GM13976 (cell line): ENCODE data around the gene F2RL3.

Source experiments
- DNase-seq: peaks from one replicate; pipeline ENCODE4 v3.0.0; 2012; ENCODE audit warnings: low spot score
- in situ Hi-C: fragments of 300-500 bp; cut with MboI; formaldehyde crosslinking; loops from one replicate; pipeline ENCODE4 v1.12.0; 2022; ENCODE audit warnings: low sequenced_read_pairs, mixed read lengths, inconsistent platforms; ENCODE audit not compliant: unreplicated experiment
- TF ChIP-seq, protein P1 (sequence below): IDR thresholded peaks from 2 replicates; pipeline ENCODE4 v1.5.1; 2012; ENCODE audit warnings: borderline replicate concordance, mild to moderate bottlenecking; ENCODE audit not compliant: insufficient read depth; ENCODE audit errors: extremely low read depth, missing control alignments, control extremely low read depth

The F2RL3 gene

DNA sequence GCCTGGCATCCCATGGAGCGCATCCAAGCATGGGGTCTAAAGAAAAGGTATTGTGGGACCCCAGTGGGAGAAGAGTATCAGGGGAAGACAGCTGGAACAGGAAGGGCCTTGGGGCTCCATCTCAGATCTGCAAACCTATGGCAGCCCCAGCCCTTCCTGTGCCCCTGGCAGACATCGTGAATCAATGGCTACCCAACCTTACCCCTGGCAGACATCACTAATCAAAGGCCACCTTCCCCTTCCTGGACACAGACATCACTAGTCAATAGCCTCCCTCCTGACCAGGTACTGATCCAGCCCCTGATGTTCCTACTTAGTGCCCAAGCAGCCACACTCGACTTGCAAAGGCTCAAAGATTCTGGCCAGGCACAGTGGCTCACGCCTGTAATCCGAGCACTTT is 15.8 kb downstream of the F2RL3 start:
- no peak for DNase-seq
- TF ChIP-seq, protein P1, sequence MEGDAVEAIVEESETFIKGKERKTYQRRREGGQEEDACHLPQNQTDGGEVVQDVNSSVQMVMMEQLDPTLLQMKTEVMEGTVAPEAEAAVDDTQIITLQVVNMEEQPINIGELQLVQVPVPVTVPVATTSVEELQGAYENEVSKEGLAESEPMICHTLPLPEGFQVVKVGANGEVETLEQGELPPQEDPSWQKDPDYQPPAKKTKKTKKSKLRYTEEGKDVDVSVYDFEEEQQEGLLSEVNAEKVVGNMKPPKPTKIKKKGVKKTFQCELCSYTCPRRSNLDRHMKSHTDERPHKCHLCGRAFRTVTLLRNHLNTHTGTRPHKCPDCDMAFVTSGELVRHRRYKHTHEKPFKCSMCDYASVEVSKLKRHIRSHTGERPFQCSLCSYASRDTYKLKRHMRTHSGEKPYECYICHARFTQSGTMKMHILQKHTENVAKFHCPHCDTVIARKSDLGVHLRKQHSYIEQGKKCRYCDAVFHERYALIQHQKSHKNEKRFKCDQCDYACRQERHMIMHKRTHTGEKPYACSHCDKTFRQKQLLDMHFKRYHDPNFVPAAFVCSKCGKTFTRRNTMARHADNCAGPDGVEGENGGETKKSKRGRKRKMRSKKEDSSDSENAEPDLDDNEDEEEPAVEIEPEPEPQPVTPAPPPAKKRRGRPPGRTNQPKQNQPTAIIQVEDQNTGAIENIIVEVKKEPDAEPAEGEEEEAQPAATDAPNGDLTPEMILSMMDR = no peak
- in situ Hi-C loops = no loop called here

DNA sequence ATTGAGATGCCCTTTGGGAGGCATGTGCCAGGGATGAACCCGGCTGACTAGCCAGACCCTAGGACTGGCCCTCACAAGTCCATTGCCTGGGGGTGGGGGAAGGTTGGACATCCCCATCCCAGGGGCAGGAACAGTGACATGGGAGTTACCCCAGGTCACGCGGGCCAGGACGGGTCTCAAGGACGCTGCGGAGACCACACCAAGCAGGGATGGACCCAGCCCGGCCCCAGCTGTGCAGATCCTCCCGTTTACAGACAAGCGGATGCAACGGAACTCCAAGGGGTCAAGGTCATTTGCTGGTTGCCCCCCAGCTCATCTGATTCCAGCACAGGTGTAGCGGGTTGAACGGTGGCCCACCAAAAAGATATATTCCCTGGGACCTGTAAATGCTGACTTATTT is 20.0 kb downstream of the F2RL3 start:
- DNase-seq = no peak
- TF ChIP-seq, protein P1 = no peak
- in situ Hi-C loops = no loop called here

DNA sequence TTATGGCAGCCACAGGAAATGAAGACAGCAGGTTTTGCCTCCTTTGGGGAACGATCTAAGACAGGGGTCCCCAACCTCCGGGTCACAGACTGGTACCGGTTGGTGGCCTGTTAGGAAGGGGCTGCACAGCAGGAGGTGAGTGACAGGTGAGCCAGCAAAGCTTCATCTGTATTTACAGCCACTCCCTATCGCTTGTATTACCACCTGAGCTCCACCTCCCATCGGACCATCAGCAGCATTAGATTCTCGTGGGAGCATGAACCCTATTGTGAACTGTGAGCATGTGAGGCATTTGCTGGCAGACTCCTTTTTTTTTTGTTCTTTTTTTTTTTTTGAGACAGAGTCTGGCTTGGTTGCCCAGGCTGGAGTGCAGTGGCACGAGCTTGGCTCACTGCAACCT is 22.2 kb downstream of the F2RL3 start:
- in situ Hi-C loops = no loop called here
- no peak for DNase-seq
- TF ChIP-seq, protein P1 = no peak

DNA sequence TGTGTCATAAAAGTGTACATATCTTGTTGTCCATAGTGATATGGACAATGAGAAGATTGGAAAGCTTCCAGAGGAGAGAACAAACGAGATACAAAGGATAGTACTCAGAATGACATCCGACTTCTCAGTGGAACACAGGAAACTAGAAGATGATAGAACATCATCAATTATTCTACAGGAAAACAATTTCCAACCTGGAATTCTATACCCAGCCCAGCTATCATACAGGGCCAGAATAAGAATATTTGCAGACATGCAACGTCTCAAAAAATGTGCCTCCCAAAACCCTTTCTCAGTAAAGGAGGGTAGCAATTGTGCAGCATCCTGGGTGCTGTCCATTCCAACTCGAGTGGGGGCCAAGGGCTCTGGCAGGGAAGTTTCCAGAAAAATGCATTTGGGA is 24.0 kb downstream of the F2RL3 start:
- DNase-seq = no peak
- TF ChIP-seq, protein P1 = no peak
- in situ Hi-C loops = no loop called here

DNA sequence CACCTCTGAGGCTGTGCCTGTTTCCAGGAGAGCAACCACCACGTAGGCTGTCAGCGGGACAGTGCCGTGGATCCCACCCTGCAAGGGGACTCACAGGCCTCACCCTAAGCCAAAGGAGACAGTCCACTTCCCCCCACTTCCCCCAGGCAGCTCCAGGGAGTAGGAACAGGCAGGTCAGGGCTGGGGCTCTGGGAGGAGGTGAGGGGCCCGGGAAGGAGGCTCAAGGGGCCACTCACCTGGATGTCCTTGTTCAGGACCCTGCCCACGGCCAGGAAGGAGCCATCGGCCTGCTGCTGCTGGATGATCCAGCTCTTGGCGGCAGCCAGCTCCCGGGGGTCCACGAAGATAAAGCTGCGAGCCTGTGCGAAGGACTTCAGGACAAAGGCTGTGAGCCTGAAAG is 25.6 kb downstream of the F2RL3 start:
- no peak for DNase-seq
- in situ Hi-C loops = no loop called here
- TF ChIP-seq, protein P1 = no peak

DNA sequence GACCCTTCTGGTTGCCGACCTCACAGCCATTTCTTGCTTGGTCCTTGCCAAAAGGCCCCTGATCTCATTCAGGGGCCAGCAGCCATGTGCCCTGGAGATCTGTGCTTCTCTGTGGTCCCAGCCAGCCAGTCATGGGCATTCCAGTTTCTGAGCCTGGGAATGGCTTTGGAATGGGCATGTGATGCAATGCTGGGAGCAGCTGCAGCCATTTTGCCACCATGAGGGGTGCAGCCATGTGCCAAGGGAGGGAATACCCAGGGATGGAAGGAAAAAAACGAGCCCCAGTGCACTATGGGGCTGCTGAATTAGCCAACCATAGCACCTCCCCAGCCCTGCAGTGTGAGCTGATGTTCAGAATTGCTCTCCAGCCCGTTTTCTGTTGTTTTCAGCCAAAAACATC is 26.3 kb downstream of the F2RL3 start:
- in situ Hi-C loops = no loop called here

More for the DNA sequence above, 26.3 kb downstream of the F2RL3 start:
- no peak for DNase-seq
- TF ChIP-seq, protein P1 = no peak
